Testis (tissue), 3 donors: ENCODE measurements around the gene MROH2A. TPM values are rescaled to one million over a fixed set of nuclear protein-coding genes. Genes with fewer than 3 reads are reported as not detected.

Experiments used
- DNase-seq: peaks from one replicate; pipeline ENCODE4 v3.0.0-alpha.2; 2019
- H3K27ac ChIP-seq, 2 donors: fragments of 200-600 bp; sonication (generic); one replicate each; pipeline ENCODE4 v1.5.1; 2019
- H3K27me3 ChIP-seq: fragments of 200-600 bp; sonication (generic); one replicate; pipeline ENCODE4 v1.5.1; 2019
- H3K36me3 ChIP-seq: fragments of 200-600 bp; sonication (generic); one replicate; pipeline ENCODE4 v1.5.1; 2017; ENCODE audit warnings: low read depth; ENCODE audit errors: missing control alignments
- H3K4me1 ChIP-seq: fragments of 200-600 bp; sonication (generic); one replicate; pipeline ENCODE4 v1.5.1; 2019
- H3K4me3 ChIP-seq, 2 donors: fragments of 200-600 bp; sonication (generic); one replicate each; pipeline ENCODE4 v1.5.1; 2017 to 2019
- H3K9me3 ChIP-seq: fragments of 200-600 bp; sonication (generic); one replicate; pipeline ENCODE4 v1.5.1; 2017
- CTCF ChIP-seq, 3 experiments: fragments of 450-650 bp in 2 of 3; fragments of 200-600 bp in 1 of 3; sonication (generic) in 1 of 3; IDR thresholded peaks; one replicate each; pipeline ENCODE4 v1.5.1; 2016 to 2019; ENCODE audit warnings: antibody characterized with exemption in 3 of 3, mild to moderate bottlenecking in 2 of 3, moderate library complexity in 1 of 3
- POLR2A ChIP-seq: fragments of 450-650 bp; IDR thresholded peaks from one replicate; pipeline ENCODE4 v1.6.1; 2017; ENCODE audit warnings: antibody characterized with exemption, mild to moderate bottlenecking, moderate library complexity
- WGBS, 2 donors: methylation state at CpG; one replicate each; pipeline ENCODE4 v1.1.5; 2018; 5-methylcytosine and 5-hydroxymethylcytosine counted together
- intact Hi-C: fragments of 100-400 bp; cut with DNase I; formaldehyde crosslinking; loops from one replicate; pipeline ENCODE4 v1.15.1; 2023; ENCODE audit warnings: low total_unique reads
- polyA plus RNA-seq: library from polyadenylated mRNA; stranded (reverse); fragments of 350-450 nt; fragmentation: Illumina TruSeq; extraction: RNeasy Lipid Tissue Mini Kit (QIAGEN cat#74804); gene quantifications from one replicate; pipeline ENCODE4 v1.2.3, GENCODE V29; 2014; ENCODE audit warnings: low read depth, low replicate concordance; ENCODE audit not compliant: insufficient read depth
- total RNA-seq, 2 donors: library from RNA; depleted of rRNA; stranded (reverse); fragments of >200 nt; gene quantifications; one replicate each; pipeline ENCODE4 v1.2.3, GENCODE V29; 2016

MROH2A gene
- total and polyA plus RNA-seq, 3 donors from 2014 or later = 5.1 to 10.7 (median 5.3) TPM

- intact Hi-C loops = no loop called here
- no peaks in the 10 kb centered on the region for H3K36me3 ChIP-seq
- no peak overlapping the region for H3K4me3 ChIP-seq
- H3K27ac ChIP-seq = no peak overlapping the region
- H3K9me3 ChIP-seq = no peaks in the 10 kb centered on the region
- no peaks in the 10 kb centered on the region for H3K4me1 ChIP-seq
- TF ChIP-seq POLR2A = no peak
- no peak for TF ChIP-seq CTCF (IDR thresholded peaks at IDR 0.05)
- DNase-seq = no peak
- no peaks in the 10 kb centered on the region for H3K27me3 ChIP-seq
- WGBS, 2 donors = 94 to 96% methylated on average over 9 of the region's 9 CpGs
Measured at GRCh38 chr2:233769260-233769659, 8.9 kb upstream of the MROH2A start.

- H3K36me3 ChIP-seq = no peaks in the 10 kb centered on the region
- no peaks in the 10 kb centered on the region for H3K27me3 ChIP-seq
- WGBS, 2 donors = 86 to 90% methylated on average over 16 of the region's 16 CpGs
- no peak overlapping the region for H3K4me3 ChIP-seq
- no peaks in the 10 kb centered on the region for H3K9me3 ChIP-seq
- TF ChIP-seq CTCF (IDR thresholded peaks at IDR 0.05) (no peak), POLR2A (no peak)
- no peak for DNase-seq
- no peaks in the 10 kb centered on the region for H3K4me1 ChIP-seq
- intact Hi-C loops = no loop called here
- no peak overlapping the region for H3K27ac ChIP-seq
Measured at GRCh38 chr2:233772153-233772552, 6.0 kb upstream of the MROH2A start.

GRCh38 chr2:233772583-233772982 lies 5.5 kb upstream of the MROH2A start:
- no peak for TF ChIP-seq POLR2A
- TF ChIP-seq CTCF (IDR thresholded peaks at IDR 0.05) = no peak
- H3K27ac ChIP-seq = no peak overlapping the region
- H3K36me3 ChIP-seq = no peaks in the 10 kb centered on the region
- intact Hi-C loops = no loop called here
- DNase-seq = no peak
- H3K4me1 ChIP-seq = no peaks in the 10 kb centered on the region
- 67 to 77% methylated on average over 5 of the region's 5 CpGs for WGBS, 2 donors
- H3K27me3 ChIP-seq = no peaks in the 10 kb centered on the region
- no peak overlapping the region for H3K4me3 ChIP-seq
- no peaks in the 10 kb centered on the region for H3K9me3 ChIP-seq

GRCh38 chr2:233773854-233774253 lies 4.3 kb upstream of the MROH2A start:
- 79 to 96% methylated on average over 5 of the region's 5 CpGs for WGBS, 2 donors
- H3K27ac ChIP-seq = no peak overlapping the region
- DNase-seq = no peak

More at GRCh38 chr2:233773854-233774253, 4.3 kb upstream of the MROH2A start:
- no peak for TF ChIP-seq CTCF (IDR thresholded peaks at IDR 0.05)
- TF ChIP-seq POLR2A = no peak
- Histone ChIP-seq H3K4me1 (no peaks in the 10 kb centered on the region), H3K4me3 (no peak overlapping the region), H3K27me3 (no peaks in the 10 kb centered on the region), H3K9me3 (no peaks in the 10 kb centered on the region), H3K36me3 (no peaks in the 10 kb centered on the region)
- intact Hi-C loops = no loop called here
